IMR-90 (cell line): ENCODE measurements around the gene PRKCA.

ENCODE experiments used
- BHLHE40 ChIP-seq: fragments of 150-350 bp; IDR thresholded peaks from 2 replicates; pipeline ENCODE4 v1.6.1; 2016; ENCODE audit warnings: mild to moderate bottlenecking, low read depth, low read length
- CEBPB ChIP-seq: IDR thresholded peaks from 2 replicates; pipeline ENCODE4 v1.6.1; 2012; ENCODE audit warnings: low read depth, low read length, improper control_type of control experiment
- CHD1 ChIP-seq: IDR thresholded peaks from 2 replicates; pipeline ENCODE4 v1.6.1; 2012; ENCODE audit warnings: low read depth, low read length, improper control_type of control experiment
- CTCF ChIP-seq: conservative IDR thresholded peaks from 2 replicates; pipeline ENCODE4 v1.5.1; 2012; ENCODE audit warnings: mild to moderate bottlenecking, low read depth, low read length, improper control_type of control experiment
- ELK1 ChIP-seq: fragments of 150-350 bp; IDR thresholded peaks from 2 replicates; pipeline ENCODE4 v1.6.1; 2016; ENCODE audit warnings: low read depth, mild to moderate bottlenecking, low read length, moderate library complexity, borderline replicate concordance
- MAFK ChIP-seq: IDR thresholded peaks from 2 replicates; pipeline ENCODE4 v1.6.1; 2012; ENCODE audit warnings: low read depth, low read length, improper control_type of control experiment
- MAZ ChIP-seq: IDR thresholded peaks from 2 replicates; pipeline ENCODE4 v1.6.1; 2012; ENCODE audit warnings: low read depth, mild to moderate bottlenecking, low read length, improper control_type of control experiment, moderate library complexity, borderline replicate concordance
- POLR2A ChIP-seq: IDR thresholded peaks from 2 replicates; pipeline ENCODE4 v1.6.1; 2012; ENCODE audit warnings: mild to moderate bottlenecking, low read depth, low read length
- RAD21 ChIP-seq: IDR thresholded peaks from 2 replicates; pipeline ENCODE4 v1.6.1; 2012; ENCODE audit warnings: low read length, improper control_type of control experiment
- RCOR1 ChIP-seq: IDR thresholded peaks from 2 replicates; pipeline ENCODE4 v1.6.1; 2012; ENCODE audit warnings: mild to moderate bottlenecking, low read length, improper control_type of control experiment; ENCODE audit not compliant: insufficient replicate concordance
- SMC3 ChIP-seq: fragments of 150-350 bp; IDR thresholded peaks from 2 replicates; pipeline ENCODE4 v1.6.1; 2016; ENCODE audit warnings: low read depth, mild to moderate bottlenecking, antibody characterized with exemption, low read length, moderate library complexity
- USF2 ChIP-seq: fragments of 150-350 bp; IDR thresholded peaks from 2 replicates; pipeline ENCODE4 v1.6.1; 2017; ENCODE audit warnings: mild to moderate bottlenecking, antibody characterized with exemption, low read length, low read depth

- TF ChIP-seq CHD1 (no peak), USF2 (no peak), SMC3 (no peak), CTCF (no peak), POLR2A (no peak), RCOR1 (no peak), ELK1 (no peak), MAFK (no peak), MAZ (no peak), BHLHE40 (no peak), RAD21 (no peak), CEBPB (no peak)
These were observed 501.1 kb downstream of the PRKCA start for GRCh38 chr17:66803474-66803951.
